Endothelial cell of hepatic sinusoid (primary cell): Measurements from ENCODE around the gene TRMT112.

Experiments used
- in situ Hi-C: cut with HindIII; loops from 2 replicates; pipeline ENCODE4 v1.10.0; 2017; ENCODE audit warnings: low sequenced_read_pairs

TRMT112 gene

DNA sequence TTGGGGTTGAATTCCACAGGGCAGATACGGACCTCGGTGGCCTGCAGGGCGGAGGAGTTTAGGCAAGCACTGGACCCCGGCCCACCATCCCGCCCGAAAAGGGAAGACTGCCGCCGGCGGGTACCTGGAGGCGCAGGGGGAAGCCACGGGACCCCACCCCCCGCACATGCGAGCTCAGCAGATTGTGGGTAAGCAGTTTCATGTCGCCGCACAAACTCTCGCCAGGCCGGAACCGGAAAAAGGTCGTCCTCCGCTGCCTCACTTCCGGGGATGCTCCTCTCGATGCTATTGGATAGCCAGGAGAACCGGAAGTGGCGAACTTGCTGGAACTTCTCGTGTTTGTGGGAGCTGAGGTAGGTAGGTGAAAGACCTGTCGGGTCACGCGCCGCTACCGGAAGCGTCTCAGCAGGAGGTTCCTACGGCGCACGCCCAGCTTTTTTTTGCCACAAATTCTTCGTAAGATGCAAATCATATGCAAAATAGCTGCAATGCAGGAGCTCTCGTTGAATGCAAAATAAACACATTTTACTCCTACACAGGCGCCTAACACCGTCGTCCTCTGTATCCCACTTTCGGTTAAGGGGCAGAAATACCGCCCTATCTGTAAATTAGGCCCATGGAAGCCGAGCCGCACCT is at the start of gene TRMT112:
Gene TRMT112 (minus strand): TSS at position 235 of the 636 bp plus-strand sequence. CDS start 33 bp downstream, at position 202.
- in situ Hi-C loops = no loop called here

DNA sequence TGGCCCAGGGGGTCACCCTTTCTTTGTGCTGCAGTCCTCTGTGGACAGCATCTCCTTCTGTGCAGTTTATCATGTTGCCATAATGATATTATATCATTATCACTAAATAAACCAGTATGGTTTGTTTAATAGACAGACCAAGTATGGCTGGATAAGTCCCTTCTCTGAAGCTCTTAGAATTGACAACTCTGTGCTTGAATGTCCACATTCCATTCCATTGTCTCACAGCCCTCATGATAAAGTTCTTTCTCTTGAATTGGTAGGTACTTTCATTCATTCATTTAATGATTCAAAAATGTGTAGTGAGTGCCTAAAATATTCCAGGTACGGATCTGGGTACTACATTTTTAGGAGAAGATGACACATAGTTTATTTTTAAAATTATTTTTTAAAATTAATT is 49.4 kb upstream of the TRMT112 start:
- in situ Hi-C loops = loop anchor here (5.0 kb wide), 1 partner anchor 61 kb away; no protein-coding TSS in a partner anchor

GRCh38 chr11:64364911-64365310 is 47.6 kb upstream of the TRMT112 start:
- in situ Hi-C loops = loop anchor here (5.0 kb wide), 1 partner anchor 62 kb away; no protein-coding TSS in a partner anchor

GRCh38 chr11:64364435-64364834 is 47.1 kb upstream of the TRMT112 start:
- in situ Hi-C loops = no loop called here

GRCh38 chr11:64362339-64362738 is 45.0 kb upstream of the TRMT112 start:
- in situ Hi-C loops = no loop called here

DNA sequence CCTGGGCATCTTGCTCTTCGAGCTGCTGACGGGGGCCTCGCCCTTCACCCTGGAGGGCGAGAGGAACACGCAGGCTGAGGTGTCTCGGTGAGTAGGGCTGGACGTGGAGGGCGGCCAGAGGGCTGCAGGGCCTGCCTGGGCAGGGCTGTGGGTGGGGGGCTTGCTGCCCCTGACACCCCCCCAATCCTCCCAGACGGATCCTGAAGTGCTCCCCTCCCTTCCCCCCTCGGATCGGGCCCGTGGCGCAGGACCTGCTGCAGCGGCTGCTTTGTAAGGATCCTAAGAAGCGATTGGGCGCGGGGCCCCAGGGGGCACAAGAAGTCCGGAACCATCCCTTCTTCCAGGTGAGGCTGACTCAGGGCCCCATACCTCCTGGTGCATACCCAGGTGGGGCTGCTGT is 44.3 kb upstream of the TRMT112 start:
- in situ Hi-C loops = no loop called here

DNA sequence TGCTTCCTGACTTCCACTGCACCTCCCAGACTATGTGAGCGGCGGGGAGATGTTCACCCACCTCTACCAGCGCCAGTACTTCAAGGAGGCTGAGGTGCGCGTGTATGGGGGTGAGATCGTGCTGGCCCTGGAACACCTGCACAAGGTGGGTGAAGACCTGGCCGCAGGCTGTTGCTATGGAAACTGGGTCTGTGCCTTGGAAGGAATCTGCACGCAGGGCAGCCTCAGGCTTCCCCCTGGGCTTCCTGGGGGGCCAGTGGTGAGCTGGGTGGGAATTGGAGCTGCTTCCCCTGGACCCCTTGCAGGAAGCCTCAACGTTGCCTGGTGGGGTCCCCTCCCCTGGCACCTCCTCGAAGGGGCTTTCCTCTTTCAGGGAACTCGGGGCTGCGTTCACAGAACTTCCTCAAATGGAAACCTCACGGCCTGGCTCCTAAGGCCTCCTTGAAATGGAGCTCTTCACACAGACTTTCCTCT is 43.1 kb upstream of the TRMT112 start:
- in situ Hi-C loops = no loop called here

GRCh38 chr11:64359712-64360445 is 42.5 kb upstream of the TRMT112 start:
- in situ Hi-C loops = no loop called here

- in situ Hi-C loops = no loop called here
Observed at GRCh38 chr11:64358907-64359711, 41.8 kb upstream of the TRMT112 start, which contains the start of gene RPS6KA4. Gene RPS6KA4, plus strand, starts transcription at chr11:64359162. Its CDS starts 74 bp downstream, at chr11:64359236.

- in situ Hi-C loops = no loop called here
Observed at GRCh38 chr11:64358536-64358906, 41.2 kb upstream of the TRMT112 start.

DNA sequence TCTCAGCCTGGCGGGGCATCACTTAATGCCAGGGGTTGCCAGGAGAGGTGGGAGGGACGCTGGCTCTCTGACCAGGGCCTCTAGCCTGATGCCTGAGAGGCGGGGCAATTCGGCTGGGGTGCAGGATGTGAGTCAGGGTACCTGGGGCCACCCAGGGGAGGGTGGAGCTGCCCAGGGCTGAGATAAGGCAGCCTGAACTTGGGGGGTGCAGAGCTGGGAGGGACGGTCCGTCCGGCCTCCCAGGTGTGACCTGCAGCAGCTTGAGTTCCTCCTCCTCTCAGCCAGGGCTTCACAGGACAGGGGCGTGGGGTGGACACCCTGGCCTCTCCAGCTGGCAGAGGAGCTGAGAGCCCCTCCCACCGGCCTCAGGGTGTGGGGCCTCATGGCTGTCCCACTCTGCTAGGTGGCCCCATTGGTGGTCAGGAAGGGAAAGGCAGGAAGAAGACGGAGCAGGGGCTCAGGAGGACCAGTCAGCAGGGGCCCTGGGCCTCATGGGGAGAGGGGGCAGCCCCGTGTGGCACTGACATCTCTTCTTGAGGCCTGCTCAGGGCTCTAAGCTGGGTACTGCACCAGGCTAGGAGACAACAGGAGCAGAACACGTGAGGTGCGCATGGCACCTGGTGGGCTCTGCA is 40.7 kb upstream of the TRMT112 start:
- in situ Hi-C loops = no loop called here

GRCh38 chr11:64357446-64357845 is 40.1 kb upstream of the TRMT112 start:
- in situ Hi-C loops = no loop called here

- in situ Hi-C loops = no loop called here
Observed at GRCh38 chr11:64356498-64357411, 39.4 kb upstream of the TRMT112 start.

DNA sequence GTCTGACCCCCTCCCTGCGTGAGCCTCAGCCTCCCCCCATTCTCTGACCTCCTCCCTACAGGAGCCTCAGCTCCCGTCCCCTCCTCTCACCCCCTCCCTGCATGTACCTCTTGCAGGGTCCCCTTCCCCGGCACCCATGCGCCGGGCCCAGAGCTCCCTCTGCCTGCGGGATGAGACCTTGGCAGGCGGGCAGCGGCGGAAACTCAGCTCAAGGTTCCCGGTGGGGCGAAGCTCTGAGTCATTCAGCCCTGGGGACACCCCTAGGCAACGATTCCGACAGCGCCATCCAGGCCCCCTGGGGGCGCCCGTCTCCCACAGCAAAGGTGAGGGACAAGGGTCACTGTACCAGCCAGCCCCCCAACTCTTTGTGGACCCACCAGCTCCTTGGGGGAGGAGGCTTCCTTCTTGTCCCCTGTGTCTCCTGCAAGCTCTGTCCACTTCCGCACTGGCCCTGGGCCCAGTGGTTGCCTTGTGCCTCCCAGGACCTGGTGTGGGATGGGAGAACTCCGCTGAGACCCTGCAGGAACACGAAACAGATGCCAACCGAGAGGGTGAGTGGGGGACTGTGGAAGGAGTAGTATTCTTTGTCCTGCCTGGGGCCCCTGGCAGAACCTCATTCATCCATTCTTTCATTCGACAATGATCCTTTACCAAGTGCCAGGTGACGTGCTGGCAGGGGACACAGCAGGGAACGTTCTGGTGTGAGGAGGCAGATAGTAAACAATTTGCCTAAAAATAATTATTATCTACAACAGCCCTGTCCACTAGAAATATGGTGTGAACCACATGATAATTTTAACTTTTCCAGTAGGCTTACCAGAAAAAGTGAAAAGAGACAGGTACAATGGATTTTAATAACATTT is 38.0 kb upstream of the TRMT112 start:
- in situ Hi-C loops = no loop called here

DNA sequence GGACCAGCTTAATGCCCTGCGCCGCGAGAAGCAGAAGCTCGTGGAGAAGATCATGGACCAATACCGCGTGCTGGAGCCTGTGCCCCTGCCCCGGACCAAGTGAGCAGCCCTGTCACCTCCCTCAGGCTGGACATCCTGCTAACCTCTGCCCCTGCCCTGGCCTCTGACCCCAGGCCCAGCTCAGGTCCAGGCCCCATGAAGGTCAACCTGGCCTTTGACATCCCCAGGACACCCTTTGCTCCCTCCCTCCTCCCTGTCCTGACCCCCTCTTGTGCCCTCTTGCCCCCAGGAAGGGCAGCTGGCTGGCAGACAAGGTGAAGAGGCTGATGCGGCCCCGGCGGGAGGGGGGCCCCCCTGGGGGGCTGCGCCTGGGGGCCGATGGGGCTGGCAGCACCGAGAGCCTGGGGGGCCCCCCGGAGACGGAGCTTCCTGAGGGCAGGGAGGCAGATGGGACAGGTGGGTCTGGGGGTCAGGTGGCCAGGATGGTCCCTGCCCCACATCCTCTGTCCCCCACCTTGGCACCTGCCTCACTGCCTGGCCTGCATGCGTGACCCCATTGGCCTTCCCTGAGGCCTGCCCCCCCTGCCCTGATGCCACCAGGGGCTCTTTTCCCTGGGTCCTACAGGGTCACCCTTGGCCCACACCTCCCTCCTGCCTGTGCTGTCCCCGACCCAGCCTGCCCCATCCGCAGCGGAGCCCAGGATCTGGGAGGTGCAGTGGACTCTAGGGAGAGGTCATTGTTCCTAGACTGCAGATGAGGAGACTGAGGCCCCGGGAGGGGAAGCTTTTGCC is 36.6 kb upstream of the TRMT112 start:
- in situ Hi-C loops = no loop called here

DNA sequence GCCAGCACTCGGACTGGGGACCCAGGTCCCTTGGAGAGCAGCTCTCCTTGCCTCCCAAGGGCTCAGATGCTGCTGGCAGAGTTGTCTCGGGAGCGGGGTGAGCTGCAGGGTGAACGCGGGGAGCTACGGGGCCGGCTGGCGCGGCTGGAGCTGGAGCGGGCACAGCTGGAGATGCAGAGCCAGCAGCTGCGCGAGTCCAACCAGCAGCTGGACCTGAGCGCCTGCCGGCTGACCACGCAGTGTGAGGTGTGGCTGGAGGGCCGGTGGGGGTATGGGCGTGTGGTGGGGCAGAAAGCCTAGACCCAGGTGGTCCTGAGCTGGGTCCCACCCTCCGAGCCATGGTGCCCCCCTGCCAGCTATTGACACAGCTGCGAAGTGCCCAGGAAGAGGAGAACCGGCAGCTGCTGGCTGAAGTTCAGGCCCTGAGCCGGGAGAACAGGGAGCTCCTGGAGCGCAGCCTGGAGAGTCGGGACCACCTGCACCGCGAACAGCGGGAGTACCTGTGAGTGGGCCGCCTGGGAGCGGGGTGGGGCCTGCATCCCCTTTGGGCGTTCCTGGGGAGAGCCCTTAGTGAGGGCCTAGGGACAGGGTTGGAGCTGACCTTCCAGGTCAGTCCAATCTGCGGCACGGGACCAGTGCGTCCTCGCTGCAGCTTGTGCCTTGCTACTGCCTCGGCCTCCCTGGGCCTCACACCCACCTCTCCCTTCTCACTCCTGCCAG is 35.8 kb upstream of the TRMT112 start:
- in situ Hi-C loops = no loop called here
